Keratinocyte (primary cell): ENCODE measurements around the gene WASF2.

Experiments used
- CTCF ChIP-seq, 3 experiments: IDR thresholded peaks in 1 of 3; conservative IDR thresholded peaks in 1 of 3; optimal IDR thresholded peaks in 1 of 3; 2 replicates in 2 of 3; 3 replicates in 1 of 3; pipeline versions ENCODE3 to v1.5.1; 2011; ENCODE audit warnings: low read length in 3 of 3, mild to moderate bottlenecking in 3 of 3, moderate library complexity in 2 of 3, control low read depth in 1 of 3, inconsistent platforms in 1 of 3; ENCODE audit not compliant: insufficient read depth in 2 of 3; ENCODE audit errors: extremely low read depth in 1 of 3
- EZH2 ChIP-seq: IDR thresholded peaks from one replicate; pipeline ENCODE4 v1.6.1; 2012; ENCODE audit warnings: inconsistent platforms, mild to moderate bottlenecking, low read length, moderate library complexity

DNA sequence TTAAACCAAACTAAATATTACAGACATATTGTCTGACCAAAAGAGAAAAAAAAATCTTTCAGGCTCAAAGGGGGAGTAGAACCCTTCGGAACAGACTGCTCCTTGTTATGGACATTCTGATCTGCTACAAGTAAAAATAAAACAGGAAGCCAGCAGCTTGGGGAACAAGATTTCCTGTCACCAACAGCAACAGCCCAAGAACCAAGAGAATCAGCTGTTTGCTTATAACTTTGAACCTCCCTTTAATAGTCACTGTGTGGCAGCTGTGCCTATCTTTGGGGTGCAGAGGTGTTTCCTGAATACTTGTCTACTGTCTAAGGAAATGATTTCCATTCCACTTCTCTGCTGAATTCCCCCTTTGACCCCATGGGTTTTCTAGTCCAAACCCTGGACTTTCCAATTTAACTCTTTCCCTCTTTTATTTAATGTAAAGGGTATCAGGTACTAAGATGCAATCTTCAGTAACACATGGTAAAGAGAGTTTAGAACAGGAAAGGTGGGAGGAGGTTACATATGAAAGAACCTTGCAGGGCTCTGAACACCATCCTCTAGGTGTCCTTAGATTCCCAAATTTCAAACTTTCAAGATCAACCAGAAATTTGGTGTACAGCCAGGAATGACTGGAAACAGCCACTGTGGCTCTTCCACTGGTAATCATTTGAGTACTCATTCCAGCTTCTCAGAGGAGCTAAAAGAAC is 58.9 kb downstream of the WASF2 start:
- TF ChIP-seq CTCF (optimal IDR thresholded peaks at IDR 0.05 in 1 of 3, IDR thresholded peaks at IDR 0.05 in 1 of 3, conservative IDR thresholded peaks at IDR 0.05 in 1 of 3; ENCODE audit: extremely low read depth in 1 of 3, insufficient read depth in 2 of 3, low read length in 3 of 3) (no peak), EZH2 (no peak)
